HG02623 (cell line): ENCODE measurements around the gene MORN5.

Source experiments
- ATAC-seq: cut with Tn5 transposase; IDR thresholded peaks from one replicate; pipeline ENCODE4 v1.9.1; 2021; ENCODE audit warnings: moderate library complexity; ENCODE audit not compliant: unreplicated experiment

The MORN5 gene

DNA sequence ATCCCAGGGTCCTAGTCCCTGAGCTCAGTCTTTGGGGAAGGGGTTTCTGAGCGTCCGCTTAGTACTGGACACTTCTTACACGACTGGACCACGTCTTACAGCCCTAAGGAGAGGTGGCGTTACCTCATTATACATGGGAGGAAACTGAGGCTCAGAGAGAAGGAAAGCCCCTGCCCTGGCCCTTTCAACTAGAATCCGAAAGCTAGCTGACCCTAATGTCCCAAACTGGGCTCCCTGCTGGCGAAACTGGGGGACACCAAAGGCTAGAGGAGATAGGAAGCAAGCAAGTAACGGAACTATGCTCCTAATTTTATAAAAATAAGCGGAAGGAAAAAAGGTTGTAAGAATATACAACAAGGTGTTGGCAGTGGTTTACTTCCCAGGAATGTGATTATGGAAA, 54.8 kb downstream of the MORN5 start:
- no peak for ATAC-seq

GRCh38 chr9:122215663-122216062, 56.0 kb downstream of the MORN5 start:
- ATAC-seq = no peak

DNA sequence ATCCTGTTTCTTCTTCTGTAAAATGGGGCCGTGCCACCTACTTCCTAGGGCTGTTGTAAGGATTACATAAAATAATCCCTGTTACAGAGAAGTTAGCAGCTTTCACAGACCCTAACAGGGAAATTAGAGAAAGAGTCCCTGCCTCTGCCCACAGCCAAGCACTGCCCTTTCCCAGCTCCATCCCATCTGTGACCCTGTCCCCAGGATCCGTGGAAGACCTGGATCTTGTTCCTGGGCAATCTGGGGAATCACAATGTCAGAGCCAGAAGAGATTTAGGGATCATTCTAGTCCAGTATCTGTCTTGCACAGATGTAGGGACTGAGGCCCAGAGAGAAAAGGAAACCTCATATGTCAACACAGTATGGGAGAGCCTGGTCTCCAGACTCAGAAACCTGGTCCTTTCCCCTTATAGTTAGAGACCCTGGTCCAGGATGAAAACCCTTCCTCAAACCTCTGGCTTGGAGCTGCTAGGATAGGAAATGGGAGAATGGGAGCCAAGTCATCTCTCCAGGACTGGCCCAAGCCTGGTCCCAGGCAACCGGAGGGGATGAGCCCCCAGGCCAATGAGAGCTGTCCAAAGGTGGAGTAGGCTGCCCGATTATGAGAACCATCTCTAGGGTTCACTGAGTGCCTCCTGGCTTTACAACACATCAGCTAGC, 56.6 kb downstream of the MORN5 start:
- ATAC-seq = no peak

GRCh38 chr9:122216798-122217418, 57.2 kb downstream of the MORN5 start:
- ATAC-seq = no peak

DNA sequence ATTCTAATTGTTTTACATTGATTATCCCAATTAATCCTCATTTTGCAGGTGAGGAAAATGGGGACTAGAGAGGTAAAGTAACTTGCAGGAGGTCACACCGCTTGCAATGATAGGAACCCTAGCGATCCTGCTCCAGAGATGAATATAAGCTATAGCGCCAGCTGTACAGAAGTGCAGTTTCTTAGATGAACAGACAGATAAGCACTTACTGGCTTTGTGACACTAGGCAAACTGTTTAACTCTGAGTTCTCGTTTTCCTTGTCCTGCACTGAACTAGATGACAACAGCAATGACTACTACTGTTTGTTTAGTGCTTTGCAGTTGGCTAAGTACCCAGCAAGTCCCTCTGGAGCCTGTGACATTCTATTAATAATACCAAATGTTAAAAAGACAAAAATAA, 57.9 kb downstream of the MORN5 start:
- no peak for ATAC-seq

DNA sequence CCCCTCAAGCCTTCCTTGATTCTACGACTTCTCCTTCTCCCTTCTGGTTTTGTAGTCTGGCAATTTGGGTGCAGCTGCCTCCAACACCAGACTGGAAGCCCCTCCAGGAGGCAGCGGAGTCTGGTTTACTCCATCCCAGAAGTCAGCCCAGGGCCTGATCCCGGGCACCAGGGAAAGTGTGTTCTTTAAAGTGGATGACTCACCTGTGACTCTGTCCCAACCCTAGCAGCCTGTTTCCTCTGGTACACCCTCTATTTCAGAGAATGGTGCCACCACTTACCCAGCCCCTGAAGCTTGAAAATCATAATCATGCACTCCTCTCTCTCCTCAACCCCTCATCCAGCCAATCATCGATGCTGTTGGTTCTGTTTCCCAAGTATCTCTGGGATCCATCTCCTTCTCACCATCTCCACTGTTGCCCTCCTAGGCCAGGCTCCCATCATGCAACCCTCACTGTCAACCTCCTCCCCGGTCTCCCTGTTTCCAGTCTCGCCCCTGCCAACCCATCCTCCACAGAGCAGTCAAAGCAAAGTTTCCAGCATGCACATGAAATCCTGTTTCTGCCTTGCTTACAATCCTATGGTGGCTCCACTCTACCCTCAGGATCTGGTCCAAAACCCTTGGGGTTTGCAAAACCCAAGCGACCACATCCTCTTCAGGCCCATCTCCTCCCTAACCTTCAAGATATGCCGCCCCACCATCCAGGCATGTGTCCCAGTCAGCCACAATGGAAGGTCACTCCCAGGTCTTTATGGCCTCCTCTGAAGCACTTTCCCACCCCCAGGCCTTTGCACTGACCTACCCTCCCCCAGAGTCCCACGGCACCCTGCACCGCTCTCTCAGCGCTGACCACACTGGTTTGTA, 58.6 kb downstream of the MORN5 start:
- ATAC-seq = no peak

DNA sequence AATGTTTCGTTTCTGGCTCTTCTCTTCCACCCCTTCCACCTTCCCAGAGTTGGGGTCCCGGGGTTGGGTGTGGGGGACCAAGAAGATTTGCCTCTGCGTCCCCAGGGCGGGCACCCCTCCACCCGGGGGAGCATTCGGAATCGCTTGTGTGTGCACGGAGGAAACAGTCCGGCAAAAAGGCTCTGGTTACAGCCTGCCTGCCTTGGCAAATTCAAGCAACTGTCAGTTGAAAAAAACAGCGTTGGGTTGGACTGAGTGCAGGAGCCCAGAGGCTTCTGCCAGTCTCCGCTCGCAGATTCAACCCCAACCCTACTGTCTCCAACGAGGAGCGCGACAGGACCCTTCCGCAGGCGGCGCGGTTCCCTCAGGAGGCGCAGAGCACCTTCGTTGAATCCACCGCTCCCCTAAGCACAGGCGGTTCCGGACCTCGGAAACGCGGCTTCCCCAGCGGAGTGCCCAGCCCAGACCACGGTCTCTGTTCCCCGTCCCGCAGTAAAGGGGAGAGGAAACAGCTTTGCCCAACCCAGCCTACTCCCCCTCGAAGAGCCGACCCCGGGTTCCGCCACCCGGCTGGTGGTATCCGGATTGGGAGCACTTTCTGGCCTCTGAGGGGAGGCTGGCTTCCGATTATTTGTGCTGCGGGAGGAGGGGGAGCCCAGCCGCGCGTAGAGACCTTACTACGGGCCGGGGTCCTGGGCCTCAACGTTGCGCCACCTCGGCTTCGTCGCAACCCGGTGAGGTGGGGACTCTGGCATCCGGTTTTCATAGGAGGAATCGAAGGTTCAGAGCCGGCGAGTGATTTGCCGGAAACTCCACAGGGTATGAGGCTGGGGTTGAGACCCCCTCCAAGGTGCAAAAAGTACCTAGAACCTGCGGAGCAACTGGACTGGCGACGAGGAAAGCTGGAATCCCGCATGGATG, 59.5 kb downstream of the MORN5 start:
- no peak for ATAC-seq

DNA sequence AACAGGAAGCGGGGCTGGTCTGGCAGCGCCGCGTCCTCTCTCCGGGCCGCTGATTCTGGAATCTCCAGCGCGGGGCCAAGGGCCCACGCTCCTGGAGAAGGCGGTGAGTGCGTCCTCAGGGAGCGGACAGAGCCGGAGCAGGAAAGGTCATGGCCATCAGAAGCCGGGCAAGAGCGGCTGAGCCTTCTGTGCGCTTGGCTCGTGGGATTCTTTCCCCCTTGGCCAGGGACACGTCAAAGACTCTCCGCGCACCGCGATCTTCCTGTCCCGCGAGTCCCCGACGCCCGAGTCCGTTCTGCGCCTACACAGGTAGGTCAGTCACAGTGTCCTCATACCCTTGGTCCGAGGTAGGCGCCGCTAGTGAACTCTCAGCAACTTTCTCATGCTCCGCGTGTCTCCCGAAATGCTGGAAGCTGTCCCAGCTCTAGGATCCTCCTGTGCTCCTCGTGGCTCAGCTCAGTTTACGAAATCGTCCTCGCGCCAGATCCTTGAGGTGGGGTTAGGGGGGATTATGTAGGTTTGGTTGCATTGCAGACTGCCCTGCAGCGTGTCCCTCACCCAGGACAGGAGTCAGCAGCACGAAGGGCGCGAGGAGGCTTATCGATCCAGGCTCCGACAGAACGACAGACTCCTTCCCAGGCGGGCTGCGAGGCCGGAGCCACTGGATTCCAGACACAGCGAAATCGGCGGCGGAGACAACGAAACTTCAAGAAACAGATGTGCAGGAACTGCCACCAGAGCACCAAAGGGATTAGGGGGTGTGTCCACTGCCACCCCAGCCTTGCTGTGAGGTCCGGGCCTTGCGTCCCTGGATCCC, 60.4 kb downstream of the MORN5 start:
- ATAC-seq = no peak

GRCh38 chr9:122220673-122221182, 61.0 kb downstream of the MORN5 start:
- no peak for ATAC-seq

GRCh38 chr9:122221183-122221811, 61.6 kb downstream of the MORN5 start:
- no peak for ATAC-seq

- ATAC-seq = no peak
These were observed 63.1 kb downstream of the MORN5 start for GRCh38 chr9:122222791-122223190.

GRCh38 chr9:122223435-122223834, 63.7 kb downstream of the MORN5 start:
- ATAC-seq = no peak

DNA sequence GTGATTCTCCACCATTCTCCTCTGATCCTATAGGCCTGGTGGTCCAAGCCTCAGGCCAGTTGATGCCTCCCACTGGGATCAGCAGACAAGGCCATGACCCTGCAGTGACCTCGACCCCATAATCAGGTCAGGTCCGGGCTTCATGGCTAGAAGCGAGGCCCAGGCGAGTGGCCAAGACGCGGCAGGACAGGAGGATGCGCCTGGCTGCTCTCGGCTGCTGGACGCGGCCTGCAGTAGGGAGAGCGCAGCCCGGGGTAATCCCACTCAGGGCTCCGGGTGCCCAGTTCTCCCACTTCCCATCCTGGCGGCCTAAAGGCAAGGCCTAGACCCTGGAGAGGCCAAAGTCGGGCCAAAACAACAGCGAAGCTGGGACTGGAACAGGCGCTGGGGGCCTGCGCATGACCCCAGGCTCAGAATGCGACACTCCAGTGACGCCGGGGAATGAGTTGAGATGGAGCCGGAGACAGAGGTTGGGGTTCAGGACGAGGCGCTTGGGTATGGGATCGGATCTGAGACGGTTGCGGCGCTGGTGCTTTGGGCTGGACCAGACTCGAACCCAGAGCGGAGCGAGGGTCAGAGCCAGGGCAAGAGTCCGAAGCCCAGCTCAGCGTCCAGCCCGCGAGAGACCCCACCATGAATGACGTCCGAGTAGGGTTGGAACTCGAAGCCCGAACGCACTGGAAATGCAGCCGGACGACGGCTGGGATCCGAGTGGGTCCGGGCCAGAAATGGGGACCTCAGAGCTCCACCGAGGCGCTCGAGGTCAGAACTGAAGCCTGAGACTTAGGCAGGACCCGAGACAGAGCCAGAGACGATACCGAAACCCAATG, 65.8 kb downstream of the MORN5 start:
- ATAC-seq = no peak

DNA sequence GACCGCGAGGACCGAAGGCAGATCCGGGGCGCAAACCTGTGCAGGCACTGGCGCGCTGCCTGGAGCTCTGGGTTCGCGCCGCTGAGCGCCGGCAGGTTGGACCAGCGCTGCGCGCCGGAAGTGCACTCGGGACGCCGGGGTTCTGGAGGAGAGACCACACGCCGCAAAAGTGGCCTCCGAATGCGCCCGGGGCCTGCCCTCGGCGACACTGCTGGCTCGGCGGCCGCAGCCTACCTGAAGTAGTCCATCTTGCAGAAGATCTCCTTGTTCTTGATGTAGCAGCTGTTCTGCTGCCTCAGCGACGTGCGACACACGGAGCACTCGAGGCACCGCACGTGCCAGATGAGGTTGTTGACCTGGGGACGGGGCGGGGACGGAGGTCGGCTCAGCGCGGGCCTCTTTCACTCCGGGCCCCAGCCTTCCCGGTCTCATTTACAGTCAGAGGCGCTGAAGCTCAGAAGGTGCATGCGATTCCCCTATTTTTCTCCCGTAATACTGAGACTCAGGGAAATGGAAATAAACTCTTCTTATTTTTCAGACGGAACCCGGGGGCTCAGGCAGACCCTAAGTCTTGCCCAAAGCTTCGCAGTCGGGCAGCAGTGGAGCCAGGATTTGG, 66.5 kb downstream of the MORN5 start:
- ATAC-seq = no peak

DNA sequence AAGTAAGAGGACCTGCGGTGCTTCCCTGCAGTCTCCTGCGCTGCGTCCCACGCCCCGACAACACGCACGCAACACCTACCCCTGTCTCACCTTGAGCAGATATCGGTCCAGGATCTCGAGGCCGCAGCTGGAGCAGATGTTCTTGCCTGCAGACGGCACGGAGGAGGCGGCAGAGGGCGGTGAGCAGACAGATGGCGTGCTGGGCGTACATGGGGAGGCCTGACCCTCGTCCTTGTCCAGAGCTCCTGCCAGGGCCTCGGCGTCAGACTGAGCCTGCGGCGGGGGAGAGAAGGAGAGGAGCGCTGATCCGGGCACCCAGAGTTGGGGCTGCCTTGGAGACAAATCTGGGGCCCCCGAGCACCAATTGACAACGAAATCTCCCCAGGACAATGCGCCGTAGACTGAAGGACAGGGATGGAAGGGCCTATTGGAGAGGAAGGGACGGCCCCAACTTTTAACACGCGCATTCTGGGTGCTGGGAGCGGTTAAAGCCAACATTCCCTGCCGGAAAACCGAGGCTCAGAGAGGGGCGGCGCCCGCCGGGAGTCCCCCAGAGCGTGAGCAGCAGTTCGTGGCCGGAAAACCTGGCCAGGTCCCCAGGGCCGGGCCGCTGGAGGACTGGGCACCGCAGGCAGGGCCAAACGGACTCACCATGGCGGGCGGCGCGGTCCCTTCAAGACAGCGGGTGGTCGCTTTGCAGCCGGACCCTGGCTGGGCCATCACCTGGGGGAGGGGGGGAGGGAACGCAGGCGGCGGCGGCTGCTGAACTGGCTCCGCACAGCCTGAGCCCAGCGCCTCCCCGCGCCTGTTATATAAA, 67.3 kb downstream of the MORN5 start:
- no peak for ATAC-seq

- ATAC-seq = no peak
These were observed 67.8 kb downstream of the MORN5 start for GRCh38 chr9:122227575-122227900.

GRCh38 chr9:122228191-122228567, 68.5 kb downstream of the MORN5 start:
- ATAC-seq = no peak
